Thoracic aorta (tissue), 2 donors: Measurements from ENCODE around the gene ERLEC1. TPM values are rescaled to one million over a fixed set of nuclear protein-coding genes. Genes with fewer than 3 reads are reported as not detected.
A peak's percentile ranks its signal among the peaks of the same experiment; 100 is the strongest.

Experiments
- ATAC-seq: fragments of 150-250 bp; one replicate; pipeline ENCODE4 v1.8.0; 2017; ENCODE audit warnings: low read depth; ENCODE audit not compliant: insufficient number of reproducible peaks, low FRiP score
- DNase-seq: peaks from one replicate; pipeline ENCODE4 v3.0.0-alpha.2; 2020; ENCODE audit warnings: low spot score
- H3K27ac ChIP-seq, 2 donors: fragments of 200-600 bp; sonication (generic); 1 replicate in 1 of 2; 2 replicates in 1 of 2; pipeline ENCODE4 v1.5.1; 2016; ENCODE audit warnings: mild to moderate bottlenecking in 2 of 2, moderate library complexity in 2 of 2
- H3K27me3 ChIP-seq: fragments of 200-600 bp; sonication (generic); replicated peaks from 2 replicates; pipeline ENCODE4 v1.6.0; 2016; ENCODE audit warnings: mild to moderate bottlenecking; ENCODE audit not compliant: insufficient read depth
- H3K36me3 ChIP-seq: fragments of 200-600 bp; sonication (generic); one replicate; pipeline ENCODE4 v1.5.1; 2016
- H3K4me1 ChIP-seq, 2 donors: fragments of 200-600 bp; sonication (generic); 1 replicate in 1 of 2; 2 replicates in 1 of 2; pipeline versions ENCODE4 v1.5.1 to v1.6.0; 2016; ENCODE audit warnings: low read depth in 2 of 2, mild to moderate bottlenecking in 1 of 2; ENCODE audit not compliant: control insufficient read depth in 1 of 2
- H3K4me3 ChIP-seq: fragments of 200-600 bp; sonication (generic); 2 replicates; pipeline ENCODE4 v1.5.1; 2016; ENCODE audit warnings: mild to moderate bottlenecking
- H3K9me3 ChIP-seq: fragments of 200-600 bp; sonication (generic); 2 replicates; pipeline ENCODE4 v1.5.1; 2016
- total RNA-seq, 2 donors: library from RNA; depleted of rRNA; stranded (reverse); fragments of >200 nt; gene quantifications; one replicate each; pipeline versions ENCODE4 v1.1.0 to v1.2.3, GENCODE V29; 2016
- TF ChIP-seq, protein P1 (sequence below): fragments of 200-600 bp; sonication (generic); IDR thresholded peaks from one replicate; pipeline ENCODE4 v1.5.1; 2019; ENCODE audit warnings: antibody characterized with exemption

Gene ERLEC1
- total RNA-seq, 2 donors from 2014 or later, result 50.3 to 88.5 TPM

DNA sequence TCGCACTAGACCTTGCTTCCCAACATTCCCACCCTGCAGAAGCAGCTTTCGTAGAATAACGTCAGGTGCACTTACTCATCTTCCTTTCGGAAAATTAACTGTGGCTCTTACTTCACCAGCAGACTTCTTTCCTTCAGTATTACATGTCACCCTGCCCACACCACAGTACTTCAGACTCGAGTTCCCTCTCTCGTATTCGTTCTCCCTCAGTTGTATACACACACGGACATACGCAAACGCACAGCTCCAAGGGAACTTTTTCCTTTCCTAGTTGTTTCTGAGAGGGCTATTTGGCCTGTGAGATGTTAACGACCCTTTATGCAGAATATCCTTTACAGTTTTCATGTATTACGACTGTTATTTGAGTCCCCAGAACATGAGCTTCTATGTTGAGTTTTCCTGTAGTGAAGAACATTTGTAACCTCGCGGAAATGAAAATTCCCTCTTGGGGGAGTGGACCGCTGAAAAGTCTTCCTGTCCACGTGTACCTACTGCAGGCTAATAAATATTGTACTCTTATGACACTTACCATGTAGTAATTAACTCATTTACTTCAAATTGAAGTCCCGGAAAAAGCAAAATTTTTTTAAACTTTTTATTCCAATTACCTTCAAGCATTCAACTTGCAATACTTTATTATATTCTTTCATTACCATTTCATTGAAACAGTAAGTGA, 908 bp downstream of the ERLEC1 start:
- no peaks in the 10 kb centered on the region for H3K27me3 ChIP-seq
- H3K4me3 ChIP-seq, result peak overlapping the region; percentile 91

DNA sequence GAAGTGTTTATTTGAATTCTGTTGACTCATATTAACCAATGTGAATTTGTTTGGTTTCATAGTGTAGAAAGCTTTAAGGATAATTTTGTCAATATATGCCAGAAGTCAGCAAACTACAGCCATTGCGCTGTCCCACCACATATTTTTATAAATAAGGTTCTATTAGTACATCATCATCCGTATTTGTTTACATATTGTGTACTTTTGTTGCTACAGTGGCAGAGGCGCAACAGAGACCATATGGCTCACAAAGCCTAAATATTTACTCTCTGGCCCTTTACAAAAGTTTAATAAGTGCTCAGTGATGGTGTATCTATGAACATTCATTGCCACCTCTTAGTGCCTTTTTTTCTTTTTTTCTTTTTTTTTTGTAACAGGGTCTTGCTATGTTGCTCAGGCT, 6.4 kb downstream of the ERLEC1 start:
- H3K27ac ChIP-seq, result no peak overlapping the region
- H3K27me3 ChIP-seq, result no peaks in the 10 kb centered on the region
- DNase-seq (no peak), ATAC-seq (no peak)
- no peaks in the 10 kb centered on the region for H3K9me3 ChIP-seq
- H3K4me3 ChIP-seq, result no peak overlapping the region
- TF ChIP-seq, protein P1, sequence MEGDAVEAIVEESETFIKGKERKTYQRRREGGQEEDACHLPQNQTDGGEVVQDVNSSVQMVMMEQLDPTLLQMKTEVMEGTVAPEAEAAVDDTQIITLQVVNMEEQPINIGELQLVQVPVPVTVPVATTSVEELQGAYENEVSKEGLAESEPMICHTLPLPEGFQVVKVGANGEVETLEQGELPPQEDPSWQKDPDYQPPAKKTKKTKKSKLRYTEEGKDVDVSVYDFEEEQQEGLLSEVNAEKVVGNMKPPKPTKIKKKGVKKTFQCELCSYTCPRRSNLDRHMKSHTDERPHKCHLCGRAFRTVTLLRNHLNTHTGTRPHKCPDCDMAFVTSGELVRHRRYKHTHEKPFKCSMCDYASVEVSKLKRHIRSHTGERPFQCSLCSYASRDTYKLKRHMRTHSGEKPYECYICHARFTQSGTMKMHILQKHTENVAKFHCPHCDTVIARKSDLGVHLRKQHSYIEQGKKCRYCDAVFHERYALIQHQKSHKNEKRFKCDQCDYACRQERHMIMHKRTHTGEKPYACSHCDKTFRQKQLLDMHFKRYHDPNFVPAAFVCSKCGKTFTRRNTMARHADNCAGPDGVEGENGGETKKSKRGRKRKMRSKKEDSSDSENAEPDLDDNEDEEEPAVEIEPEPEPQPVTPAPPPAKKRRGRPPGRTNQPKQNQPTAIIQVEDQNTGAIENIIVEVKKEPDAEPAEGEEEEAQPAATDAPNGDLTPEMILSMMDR, result no peak
- peaks cover 11 to 27% of the 10 kb centered on the region in 2 donors for H3K4me1 ChIP-seq
- peaks cover 14% of the 10 kb centered on the region for H3K36me3 ChIP-seq

More for the DNA sequence above, 908 bp downstream of the ERLEC1 start:
- ATAC-seq (no peak), DNase-seq (no peak)
- Histone ChIP-seq H3K36me3 (no peaks in the 10 kb centered on the region), H3K4me1 (peaks cover 28 to 61% of the 10 kb centered on the region in 2 donors), H3K9me3 (no peaks in the 10 kb centered on the region), H3K27ac (peak overlapping the region; percentile 78 to 81)
- TF ChIP-seq, protein P1, result no peak

DNA sequence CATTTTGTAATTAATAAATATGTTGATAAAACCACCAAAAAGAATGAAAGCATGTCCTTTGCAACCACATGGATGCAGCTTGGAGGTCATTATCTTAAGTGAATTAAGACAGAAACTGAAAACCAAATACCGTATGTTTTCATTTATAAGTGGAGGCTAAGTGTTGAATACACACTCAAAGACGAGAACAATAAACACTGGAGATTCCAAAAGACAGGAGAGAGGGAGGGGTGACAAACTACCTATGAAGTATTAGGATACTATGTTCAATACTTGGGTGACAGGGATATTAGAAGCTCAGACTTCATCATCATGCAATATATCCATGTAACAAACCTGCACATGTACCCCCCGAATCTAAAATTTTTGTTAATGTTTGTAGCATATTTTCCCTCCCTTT, 7.0 kb downstream of the ERLEC1 start:
- no peak for DNase-seq
- TF ChIP-seq, protein P1, result no peak
- no peaks in the 10 kb centered on the region for H3K27me3 ChIP-seq

DNA sequence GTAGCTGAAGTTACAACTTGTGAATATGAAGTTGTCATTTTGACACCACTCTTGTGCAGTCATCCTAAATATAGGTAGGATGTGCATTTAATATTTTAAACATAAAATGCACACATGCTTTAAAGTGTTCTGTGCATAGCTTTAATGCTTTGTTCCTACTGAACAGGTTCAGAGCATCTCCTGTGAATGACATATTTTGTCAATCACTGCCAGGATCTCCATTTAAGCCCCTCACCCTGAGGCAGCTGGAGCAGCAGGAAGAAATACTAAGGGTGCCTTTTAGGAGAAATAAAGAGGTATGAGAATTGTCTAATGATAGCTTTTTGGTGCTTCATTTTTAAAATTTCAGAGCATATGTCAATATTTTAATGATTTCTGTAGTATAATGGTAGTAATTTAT, 14.7 kb downstream of the ERLEC1 start:
- Histone ChIP-seq H3K36me3 (peaks cover 35% of the 10 kb centered on the region), H3K4me3 (no peak overlapping the region), H3K9me3 (no peaks in the 10 kb centered on the region), H3K4me1 (no peaks in the 10 kb centered on the region), H3K27ac (no peak overlapping the region), H3K27me3 (no peaks in the 10 kb centered on the region)
- ATAC-seq, result no peak
- TF ChIP-seq, protein P1, result no peak
- no peak for DNase-seq

More for the DNA sequence above, 7.0 kb downstream of the ERLEC1 start:
- Histone ChIP-seq H3K4me1 (peaks cover 9 to 22% of the 10 kb centered on the region in 2 donors), H3K9me3 (no peaks in the 10 kb centered on the region), H3K27ac (no peak overlapping the region), H3K4me3 (no peak overlapping the region), H3K36me3 (peaks cover 16% of the 10 kb centered on the region)
- no peak for ATAC-seq

DNA sequence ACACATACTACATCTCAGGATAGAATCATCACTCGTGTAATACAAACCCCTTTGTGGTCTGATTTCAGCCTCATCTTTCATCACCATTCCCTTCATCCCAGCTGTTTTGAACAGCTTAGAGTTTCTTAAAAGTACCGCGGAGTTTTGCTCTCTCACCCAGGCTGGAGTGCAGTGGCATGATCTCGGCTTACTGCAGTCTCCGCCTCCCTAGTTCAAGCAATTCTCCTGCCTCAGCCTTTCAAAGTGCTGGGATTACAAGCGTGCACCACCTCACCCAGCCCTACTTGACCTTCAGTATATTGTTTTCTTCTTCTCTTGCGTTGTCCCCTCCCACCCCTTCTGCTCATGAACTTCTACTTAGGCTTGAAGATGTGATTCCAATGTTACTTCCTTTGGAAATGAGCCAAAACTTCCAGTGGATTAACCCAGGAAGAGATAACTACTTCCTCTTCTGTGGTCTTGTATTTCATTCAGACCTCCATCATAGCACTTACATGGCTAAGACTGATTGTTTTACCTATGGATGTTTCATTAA, 15.8 kb downstream of the ERLEC1 start:
- DNase-seq, result no peak
- H3K27me3 ChIP-seq, result no peaks in the 10 kb centered on the region
- peaks cover 41% of the 10 kb centered on the region for H3K36me3 ChIP-seq
- TF ChIP-seq, protein P1, result no peak
- no peak overlapping the region for H3K4me3 ChIP-seq
- H3K4me1 ChIP-seq, result no peaks in the 10 kb centered on the region
- H3K9me3 ChIP-seq, result no peaks in the 10 kb centered on the region
- ATAC-seq, result no peak
- H3K27ac ChIP-seq, result no peak overlapping the region
